ENCODE results near the gene OTOR.

The OTOR gene

GRCh38 chr20:16747291-16747811 lies 807 bp upstream of the OTOR start:
- DNase-seq (ENCODE audit: low read depth in 2 of 2, low spot score in 1 of 2) = no peak

GRCh38 chr20:16749573-16749972 lies 1.4 kb downstream of the OTOR start:
- DNase-seq (ENCODE audit: low read depth in 2 of 2, low spot score in 1 of 2) = no peak

- DNase-seq (ENCODE audit: low read depth in 2 of 2, low spot score in 1 of 2) = no peak
Measured at GRCh38 chr20:16752082-16752481, 3.9 kb downstream of the OTOR start.

GRCh38 chr20:16752901-16753300 lies 4.7 kb downstream of the OTOR start:
- no peak for DNase-seq (ENCODE audit: low read depth in 2 of 2, low spot score in 1 of 2)

- DNase-seq (ENCODE audit: low read depth in 2 of 2, low spot score in 1 of 2) = no peak
Measured at GRCh38 chr20:16758454-16759180, 10.5 kb downstream of the OTOR start.

GRCh38 chr20:16759181-16759563 lies 11.0 kb downstream of the OTOR start:
- DNase-seq (ENCODE audit: low read depth in 2 of 2, low spot score in 1 of 2) = no peak

- DNase-seq (ENCODE audit: low read depth in 2 of 2, low spot score in 1 of 2) = no peak
Measured at GRCh38 chr20:16760431-16761304, 12.5 kb downstream of the OTOR start.

- DNase-seq (ENCODE audit: low read depth in 2 of 2, low spot score in 1 of 2) = peak in 1 of 2 donors; percentile 5
Measured at GRCh38 chr20:16761305-16761829, 13.2 kb downstream of the OTOR start.

GRCh38 chr20:16764560-16764959 lies 16.4 kb downstream of the OTOR start:
- DNase-seq (ENCODE audit: low read depth in 2 of 2, low spot score in 1 of 2) = no peak

- no peak for DNase-seq (ENCODE audit: low read depth in 2 of 2, low spot score in 1 of 2)
Measured at GRCh38 chr20:16771213-16771612, 23.1 kb downstream of the OTOR start.

- DNase-seq (ENCODE audit: low read depth in 2 of 2, low spot score in 1 of 2) = no peak
Measured at GRCh38 chr20:16775961-16776360, 27.8 kb downstream of the OTOR start.

- no peak for DNase-seq (ENCODE audit: low read depth in 2 of 2, low spot score in 1 of 2)
Measured at GRCh38 chr20:16777126-16777525, 29.0 kb downstream of the OTOR start.

- DNase-seq (ENCODE audit: low read depth in 2 of 2, low spot score in 1 of 2) = no peak
Measured at GRCh38 chr20:16778159-16778558, 30.0 kb downstream of the OTOR start.

GRCh38 chr20:16781496-16781895 lies 33.3 kb downstream of the OTOR start:
- DNase-seq (ENCODE audit: low read depth in 2 of 2, low spot score in 1 of 2) = no peak

GRCh38 chr20:16785226-16785625 lies 37.1 kb downstream of the OTOR start:
- no peak for DNase-seq (ENCODE audit: low read depth in 2 of 2, low spot score in 1 of 2)

Measured in stimulated activated CD8-positive, alpha-beta memory T cell treated with anti-CD3 and anti-CD28 coated beads, Interleukin-4, amount 100 ng/mL, for 4 hours (primary cell).